COLO668 (cell line): ENCODE data around the gene C9orf152.
"Not testable (repeated sequence)": the region's sequence is repeated elsewhere in the genome, so short reads cannot be mapped to it uniquely, and the experiment has no call there.

Experiments used
- DNase-seq: peaks from one replicate; lab custom pipeline; 2025; ENCODE audit not compliant: unreplicated experiment; lab: John Stamatoyannopoulos, UW

Gene C9orf152

DNA sequence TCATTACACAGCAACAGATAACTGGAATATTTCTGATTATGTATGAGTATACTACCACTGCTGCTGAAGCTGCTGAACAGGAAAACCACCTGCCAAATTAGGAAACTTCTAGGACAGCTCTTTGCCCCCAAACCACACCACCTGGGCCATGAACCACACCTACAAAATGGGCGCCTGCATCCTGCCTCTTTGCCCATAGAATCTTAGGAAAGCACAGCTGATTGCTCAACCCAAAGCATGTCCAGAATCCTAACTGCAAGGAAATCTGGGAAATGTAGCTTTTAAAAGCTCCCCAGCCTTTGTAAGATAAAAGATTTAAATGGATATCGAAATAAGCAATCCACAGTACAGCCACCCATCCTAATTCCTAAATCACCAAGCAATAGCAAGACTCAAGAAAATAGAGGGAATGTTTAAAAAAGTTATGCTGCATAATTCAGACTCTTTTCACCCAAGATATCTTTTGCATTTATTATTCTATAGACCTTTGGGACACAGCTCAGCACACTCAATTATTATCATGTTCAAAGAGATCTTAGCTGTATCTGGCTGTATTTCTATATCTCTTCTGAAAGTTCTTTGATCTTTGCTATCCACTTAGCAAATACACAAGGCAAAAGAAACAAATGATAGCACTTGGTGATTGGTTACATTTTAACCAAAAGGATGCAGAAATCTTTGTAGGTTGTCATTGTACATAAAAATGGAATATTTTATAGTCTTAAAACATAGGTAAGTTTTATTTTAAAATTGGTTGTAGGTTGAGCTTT, 6.8 kb upstream of the C9orf152 start:
- no peak for DNase-seq

DNA sequence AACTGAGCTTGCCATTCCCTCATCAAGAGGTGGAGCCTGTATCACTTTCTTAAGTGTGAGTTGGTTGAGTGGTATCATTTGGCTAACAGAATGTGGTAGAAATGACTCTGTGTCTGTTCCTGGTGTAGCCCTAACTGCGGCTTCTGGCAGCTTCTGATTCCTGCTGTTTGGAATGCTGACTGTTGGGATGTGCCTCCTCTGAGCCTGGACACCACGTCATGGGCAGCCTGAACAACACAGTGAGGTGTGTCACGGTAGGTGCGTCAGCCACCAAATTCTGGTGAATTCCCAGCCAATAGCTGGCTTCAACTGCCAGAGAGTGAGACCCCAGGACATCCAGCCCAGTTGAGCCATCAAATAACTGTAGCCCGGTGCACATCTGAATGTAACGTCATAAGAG, 6.1 kb upstream of the C9orf152 start:
- DNase-seq, result no peak

DNA sequence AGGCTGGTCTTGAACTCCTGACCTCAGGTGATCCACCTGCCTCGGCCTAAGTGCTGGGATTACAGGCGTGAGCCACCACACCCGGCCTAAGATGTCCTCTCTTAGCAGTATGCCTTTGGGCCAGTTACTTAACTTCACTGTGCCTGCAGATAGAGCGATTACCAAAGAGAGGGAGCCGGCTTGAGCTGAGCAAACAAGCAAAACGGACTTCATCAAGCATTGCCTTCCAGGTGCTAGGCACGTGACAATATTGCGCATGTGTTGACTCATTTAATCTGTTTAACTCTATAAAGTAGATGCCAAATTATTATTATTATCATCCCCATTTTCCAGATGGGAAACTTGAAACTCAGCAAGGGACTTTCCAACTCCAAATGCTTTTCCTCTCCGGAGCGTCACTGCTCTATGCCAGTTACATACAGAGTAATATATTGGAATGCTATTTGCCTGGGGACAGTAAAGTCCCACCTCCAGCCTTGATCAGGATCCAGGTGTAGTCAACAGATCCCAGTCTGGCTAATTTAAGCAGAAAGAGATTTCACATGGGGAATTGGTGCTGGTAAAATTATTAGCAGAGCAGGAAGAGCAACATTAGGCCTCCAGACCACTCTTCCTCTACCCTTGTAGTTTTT, 5.6 kb upstream of the C9orf152 start:
- DNase-seq, result no peak

DNA sequence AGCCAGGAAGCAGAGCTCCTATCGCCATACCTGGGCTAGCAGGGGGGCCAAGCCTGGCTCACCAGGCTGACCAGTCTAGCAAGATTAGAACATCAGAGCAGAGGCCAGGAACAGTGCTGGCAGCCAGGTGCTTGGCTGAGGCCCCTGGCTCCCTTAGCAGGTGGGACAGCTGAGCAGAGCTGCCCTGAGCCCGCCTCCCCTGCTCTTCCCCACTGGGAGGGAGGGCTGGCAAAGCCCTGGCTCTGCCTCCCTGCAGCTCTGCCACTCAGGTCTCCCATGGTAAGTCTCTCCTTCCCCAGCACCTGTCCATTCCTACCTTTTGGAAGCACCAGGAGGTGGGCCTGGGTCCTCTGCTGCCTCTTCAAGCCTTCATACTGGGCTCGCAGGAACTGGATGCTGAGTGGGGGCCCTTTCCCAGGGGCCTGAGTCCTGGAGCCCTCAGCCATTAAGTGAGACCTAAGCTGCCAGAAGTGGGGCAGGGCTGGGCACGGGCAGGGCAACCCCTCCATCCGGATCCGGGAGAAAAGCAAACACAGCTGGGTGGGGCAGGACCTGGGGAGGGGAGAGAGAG, 803 bp downstream of the C9orf152 start:
- peak; percentile 84 for DNase-seq

DNA sequence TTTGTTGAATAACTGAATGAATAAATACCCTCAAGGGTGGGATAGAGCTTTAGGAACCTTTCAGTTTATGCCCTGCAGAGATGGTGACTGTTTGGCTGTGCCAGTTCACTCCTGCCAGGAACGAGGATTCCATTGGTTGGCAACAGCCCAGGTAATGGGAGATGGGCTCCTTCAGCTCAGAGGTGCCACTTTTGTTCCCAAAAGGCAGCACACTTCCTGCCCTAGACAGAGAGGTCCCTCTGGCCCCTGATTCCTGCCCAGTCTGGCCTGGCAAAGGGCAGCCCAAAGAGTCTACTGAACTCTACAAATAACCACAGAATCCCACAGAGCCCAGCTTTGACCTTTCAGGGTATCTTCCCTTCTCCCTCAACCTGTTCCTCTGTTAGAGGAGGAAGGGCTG, 1.6 kb downstream of the C9orf152 start:
- DNase-seq, result peak; percentile 46

DNA sequence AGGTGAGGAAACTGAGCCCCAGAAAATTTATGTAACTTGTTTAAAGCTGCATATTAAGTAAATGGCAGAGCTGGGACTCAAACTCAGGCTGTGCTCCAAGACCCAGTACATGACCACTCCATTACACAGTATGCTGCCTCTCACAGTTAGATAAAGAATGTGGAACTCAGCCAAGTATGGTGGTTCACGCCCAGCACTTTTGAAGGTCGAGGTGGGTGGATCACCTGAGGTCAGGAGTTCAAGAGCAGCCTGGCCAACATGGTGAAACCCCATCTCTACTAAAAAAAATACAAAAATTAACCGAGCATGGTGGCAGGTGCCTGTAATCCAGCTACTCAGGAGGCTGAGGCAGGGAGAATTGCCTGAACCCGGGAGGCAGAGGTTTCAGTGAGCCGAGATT, 2.3 kb downstream of the C9orf152 start:
- not testable (repeated sequence) for DNase-seq

DNA sequence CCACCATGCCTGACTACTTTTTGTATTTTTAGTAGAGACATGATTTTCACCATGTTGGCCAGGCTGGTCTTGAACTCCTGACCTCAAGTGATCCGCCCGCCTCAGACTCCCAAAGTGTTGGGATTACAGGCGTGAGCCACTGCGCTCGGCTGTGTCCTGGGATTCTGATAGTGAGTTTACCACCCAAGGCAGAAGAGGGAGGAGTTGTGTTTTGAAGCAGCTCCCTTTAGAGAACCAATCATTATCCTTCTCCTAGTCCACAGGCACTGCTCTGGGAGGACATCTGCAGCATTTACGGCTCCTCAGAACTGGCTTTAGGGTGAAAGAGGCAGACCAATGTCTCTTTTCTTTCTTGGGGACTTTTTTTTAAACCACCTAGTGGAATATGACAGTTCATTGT, 5.7 kb downstream of the C9orf152 start:
- no peak for DNase-seq

DNA sequence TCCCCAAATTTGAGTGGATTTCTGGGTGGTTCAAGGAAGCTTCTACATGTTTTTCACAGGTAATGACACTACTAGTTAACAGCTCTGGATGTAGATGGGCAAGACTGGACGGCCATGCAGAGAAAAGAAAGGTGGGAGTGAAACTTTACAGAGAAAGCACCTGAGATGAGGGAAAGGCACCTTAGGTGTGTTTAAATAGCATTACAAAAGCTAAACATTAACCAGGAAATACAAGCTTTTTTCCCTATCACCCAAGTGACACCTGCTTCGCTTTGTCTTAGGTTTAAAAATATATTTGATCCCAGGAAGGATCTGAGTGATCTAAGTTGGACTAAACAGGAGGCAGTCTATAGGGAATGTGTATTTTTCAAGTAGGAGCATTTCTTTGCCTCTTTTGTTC, 8.3 kb downstream of the C9orf152 start:
- DNase-seq, result peak; percentile 18

DNA sequence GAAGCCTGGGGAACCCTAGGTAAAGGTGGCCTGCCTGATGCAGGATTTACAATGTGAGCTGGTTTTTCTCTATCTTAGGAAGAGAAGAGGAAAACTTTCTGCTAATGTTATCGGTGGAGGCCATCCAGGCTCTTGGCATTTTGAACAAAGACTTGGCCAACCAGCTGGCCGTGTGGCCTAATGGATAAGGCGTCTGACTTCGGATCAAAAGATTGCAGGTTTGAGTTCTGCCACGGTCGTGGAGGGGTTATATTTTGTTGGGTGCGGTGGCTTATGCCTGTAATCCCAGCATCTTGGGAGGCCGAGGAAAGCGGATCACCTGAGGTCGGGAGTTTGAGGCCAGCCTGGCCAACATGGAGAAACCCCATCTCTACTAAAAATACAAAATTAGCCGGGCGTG, 9.6 kb downstream of the C9orf152 start:
- no peak for DNase-seq

DNA sequence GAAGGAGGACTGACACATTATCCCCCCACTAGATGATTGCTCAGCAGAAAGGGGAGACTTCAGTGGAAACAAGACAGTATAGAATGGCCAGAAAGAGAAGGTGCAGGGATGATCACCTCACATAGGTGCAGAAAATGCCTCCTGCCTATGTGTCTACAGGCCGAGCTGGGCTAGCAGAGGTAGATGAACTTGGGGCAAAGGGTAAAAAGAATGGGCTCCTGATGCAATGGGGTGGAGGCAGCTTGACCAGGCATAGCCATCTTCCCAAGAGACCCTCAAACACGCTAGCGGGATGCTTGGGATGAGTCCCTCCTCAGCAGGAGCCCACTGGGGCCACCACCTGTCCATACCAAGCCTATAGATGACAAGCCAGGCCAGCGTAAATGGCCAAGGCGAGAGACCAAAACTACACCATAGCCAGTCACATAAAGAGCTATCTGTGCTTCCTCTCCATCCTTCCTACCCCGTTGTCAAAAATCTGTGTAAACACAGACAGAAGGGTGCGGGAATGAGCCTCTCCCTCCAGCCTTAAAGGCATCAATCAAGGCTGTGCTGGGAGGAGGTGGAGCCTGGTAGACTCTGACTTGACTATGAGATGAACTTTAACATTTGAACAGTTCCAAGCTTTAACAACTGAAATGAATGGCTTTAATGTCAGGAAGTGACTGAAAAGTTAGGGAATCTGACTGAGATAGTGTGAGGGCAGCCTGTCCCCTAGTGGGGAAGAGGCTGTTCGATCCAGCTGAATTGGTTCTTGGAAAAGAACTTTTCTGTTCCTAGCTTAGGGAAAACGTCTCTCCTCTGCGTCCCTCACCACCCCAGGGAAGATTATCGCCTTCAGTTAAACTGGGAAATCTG, 10.4 kb downstream of the C9orf152 start:
- no peak for DNase-seq

DNA sequence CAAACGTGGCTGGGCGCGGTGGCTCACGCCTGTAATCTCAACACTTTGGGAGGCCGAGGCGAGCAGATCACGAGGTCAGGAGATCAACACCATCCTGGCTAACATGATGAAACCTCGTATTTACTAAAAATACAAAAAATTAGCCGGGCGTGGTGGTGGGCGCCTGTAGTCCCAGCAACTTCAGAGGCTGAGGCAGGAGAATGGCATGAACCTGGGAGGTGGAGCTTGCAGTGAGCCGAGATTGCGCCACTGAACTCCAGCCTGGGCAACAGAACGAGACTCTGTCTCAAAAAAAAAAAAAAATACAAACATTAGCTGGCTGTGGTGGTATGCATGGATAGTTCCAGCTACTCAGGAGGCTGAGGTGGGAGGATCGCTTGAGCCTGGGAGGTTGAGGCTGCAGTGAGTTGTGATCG, 11.9 kb downstream of the C9orf152 start:
- not testable (repeated sequence) for DNase-seq

DNA sequence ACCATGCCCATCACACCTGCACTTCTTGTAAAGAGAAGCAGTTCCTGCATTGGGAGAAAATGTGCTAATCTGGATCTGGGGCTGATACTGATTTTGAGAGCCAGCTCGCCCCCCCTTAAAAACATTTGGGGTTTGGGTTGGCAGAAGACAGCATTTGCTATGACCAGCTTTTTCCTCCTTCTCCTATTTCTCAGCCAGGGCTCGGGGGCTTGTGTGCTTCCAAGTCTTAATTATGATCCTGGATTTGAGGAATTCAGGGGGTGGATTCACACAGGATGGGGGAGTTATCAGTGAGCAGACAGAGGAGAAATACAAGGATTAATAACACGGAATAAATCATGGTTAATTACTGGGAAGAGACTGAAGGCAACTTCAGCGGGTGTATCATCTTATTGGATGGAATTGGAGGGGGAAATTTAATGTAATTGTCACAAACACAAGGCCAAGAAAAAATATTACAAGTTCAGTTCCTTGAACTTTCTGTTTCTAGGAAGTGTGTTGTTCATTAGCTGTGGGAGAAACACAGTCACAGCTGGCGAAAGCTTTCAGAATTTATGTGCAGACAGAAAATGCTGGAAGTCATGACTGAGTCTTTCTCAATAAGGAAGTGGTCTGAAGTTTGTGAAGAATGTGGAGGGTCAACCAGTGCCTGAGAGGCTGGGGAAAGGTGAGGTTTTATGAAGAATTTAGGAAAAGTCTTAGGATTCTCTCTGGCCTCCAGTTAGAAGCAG, 15.3 kb downstream of the C9orf152 start:
- no peak for DNase-seq

DNA sequence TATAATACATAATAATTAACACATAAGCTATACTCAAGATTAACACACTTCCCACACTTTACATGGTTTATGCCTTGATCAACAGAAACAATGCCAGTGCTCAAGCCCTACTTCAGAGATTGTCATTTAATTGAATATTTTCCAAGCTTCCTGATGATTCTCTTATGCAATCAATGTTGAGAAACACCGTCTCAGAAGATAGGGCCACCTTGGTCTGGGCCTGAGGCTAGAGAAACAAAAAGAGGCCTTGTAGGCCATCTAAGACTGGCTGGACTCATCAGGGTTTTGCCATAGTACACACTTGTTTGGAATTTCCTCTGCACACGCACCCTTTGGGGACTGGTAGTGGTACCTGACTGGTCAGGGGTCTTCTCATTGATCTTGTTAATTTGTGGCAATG, 16.3 kb downstream of the C9orf152 start:
- DNase-seq, result no peak

DNA sequence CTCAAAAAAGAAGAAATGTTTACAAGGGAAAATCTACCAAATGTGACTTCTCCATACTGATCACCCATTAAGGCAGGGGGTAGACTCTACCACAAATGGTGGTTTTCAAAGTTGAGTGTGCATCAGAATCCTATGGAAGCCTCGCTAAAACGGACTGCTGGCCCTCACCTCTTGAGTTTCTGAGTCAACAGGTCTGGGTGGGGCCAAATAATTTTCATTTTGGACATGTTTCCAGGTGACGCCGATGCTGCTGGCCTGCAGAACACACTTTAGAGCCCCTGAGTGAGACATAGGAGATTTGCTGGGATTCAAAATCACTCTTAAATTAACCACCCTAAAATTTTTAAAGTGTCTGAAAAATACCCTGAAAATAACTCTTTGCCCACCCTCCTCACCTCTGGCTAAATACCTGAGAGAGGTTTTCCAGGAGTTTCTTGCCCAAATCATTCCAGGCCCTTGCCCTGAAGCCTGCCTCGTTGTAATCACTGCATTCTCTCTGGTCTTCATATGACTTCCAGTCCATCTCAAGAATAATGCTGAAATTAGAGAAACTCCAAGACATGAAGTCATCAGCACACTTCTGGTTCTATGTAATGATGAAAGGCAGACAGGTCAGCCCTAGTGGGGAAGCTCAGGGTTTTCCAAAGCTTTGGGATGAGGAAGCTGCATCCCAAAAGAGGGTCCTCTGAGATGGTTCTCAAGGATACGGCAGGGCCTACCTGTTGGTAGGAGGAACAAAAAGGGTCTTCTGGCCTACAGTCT, 18.2 kb downstream of the C9orf152 start:
- no peak for DNase-seq

DNA sequence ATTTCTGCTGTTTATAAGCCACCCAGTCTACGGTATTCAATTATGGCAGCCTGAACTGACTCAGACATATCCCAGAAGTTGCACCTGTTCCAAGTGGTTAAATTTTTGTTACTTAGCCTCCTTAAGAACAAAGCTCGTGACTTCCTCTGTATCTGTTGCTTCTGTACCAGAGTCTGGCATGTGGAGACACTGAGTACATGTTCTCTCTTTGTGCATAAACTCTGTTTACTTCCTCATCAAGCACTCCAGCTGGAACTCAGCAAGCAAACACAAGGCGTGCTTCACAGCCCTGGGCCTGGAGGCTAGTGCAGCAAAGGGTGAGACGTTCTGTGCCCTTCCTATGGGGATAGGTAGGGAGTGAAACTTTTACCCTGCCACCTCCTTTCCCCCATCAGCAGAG, 19.0 kb downstream of the C9orf152 start:
- peak; percentile 62 for DNase-seq

DNA sequence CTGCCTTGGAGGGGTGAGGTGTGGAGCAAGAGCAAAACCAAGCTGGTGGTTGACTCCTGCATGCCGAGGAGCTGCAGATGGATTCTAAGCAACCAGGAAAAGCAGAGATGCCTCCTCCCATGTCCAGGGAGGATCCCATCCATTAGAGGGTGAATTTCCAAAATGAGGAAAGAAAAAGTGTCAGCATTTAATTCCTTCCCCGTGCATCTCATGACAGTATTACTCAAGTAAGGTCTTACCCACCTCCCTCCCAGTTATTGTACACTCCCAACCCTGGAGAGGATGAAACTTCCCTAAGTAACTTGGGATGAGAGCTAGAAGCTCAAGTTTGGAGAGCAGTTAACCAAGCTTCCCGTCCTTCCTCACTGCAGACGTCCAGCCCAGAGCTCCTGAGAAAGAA, 19.9 kb downstream of the C9orf152 start:
- no peak for DNase-seq

DNA sequence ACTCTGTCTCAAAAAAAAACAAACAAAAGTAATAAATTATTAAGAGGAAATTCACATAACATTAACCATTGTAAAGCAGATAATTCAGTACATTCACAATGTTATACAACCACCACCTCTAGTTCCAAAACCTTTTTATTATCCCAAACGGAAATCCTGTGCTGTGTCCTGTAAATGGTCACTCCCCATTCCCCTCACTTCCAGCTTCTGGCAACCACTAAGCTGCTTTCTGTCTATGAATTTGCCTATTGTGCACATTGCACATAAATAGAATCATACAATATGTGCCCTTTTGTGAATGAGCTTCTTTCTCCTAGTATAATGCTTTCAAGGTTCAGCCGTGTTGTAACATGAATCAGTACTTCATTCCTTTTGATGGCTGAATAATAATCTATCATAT, 20.8 kb downstream of the C9orf152 start:
- no peak for DNase-seq

DNA sequence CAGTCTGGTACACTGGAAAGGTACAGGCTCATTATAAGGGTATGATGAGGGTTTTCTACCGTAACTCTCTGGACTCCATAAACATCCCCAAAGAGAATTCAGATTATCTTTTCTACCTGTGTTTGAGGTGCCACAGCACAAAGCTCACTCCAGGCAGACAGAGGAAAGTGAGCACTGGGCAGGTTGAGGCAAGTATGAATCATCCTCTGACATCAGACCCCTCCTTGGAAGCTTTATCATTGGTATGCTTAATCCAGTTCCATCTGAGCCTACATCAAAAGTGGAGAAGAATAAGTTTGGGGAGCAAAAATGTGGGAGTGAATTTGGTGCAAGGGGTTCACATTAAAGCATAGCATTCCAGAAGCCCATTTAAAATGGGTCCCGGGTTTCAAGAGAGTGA, 21.7 kb downstream of the C9orf152 start:
- no peak for DNase-seq

DNA sequence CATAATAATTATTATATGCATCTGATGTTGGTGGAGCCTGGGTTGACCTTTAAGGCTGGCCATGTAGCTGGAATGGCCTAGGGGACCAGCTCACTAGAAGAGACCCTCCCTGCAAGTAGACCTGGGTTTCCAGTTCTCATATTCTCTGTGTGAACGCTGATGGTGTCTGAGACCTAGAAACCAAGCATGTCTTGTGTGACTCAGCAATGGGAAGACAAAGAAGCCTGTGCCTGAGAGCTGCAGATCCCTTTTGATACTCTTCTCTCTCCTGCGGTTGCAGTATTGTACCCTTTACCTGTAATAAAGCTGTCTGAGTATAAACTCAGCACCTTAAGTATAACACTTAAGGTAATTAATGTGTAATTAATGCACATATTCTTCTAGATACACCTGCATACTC, 22.2 kb downstream of the C9orf152 start:
- no peak for DNase-seq
